ENCODE measurements around the gene THUMPD2.

- TF ChIP-seq EZH2 (IDR thresholded peaks at IDR 0.05; ENCODE audit: low read depth) (no peak), CTCF (conservative IDR thresholded peaks at IDR 0.05) (no peak)
Observed at GRCh38 chr2:39712953-39713352, 66.1 kb downstream of the THUMPD2 start.
